K562 treated with DMSO at 1 percent for 12 hours (cell line): ENCODE data around the gene APP. TPM values are rescaled to one million over a fixed set of nuclear protein-coding genes. Genes with fewer than 3 reads are reported as not detected.

ENCODE experiments used
- total RNA-seq: library from RNA; unstranded; fragments of 300-600 nt; gene quantifications from 2 replicates; pipeline ENCODE4 v1.2.3, GENCODE V29; 2022; ENCODE audit not compliant: insufficient read depth

APP gene
- total RNA-seq = 0.94 TPM in 1 of 2 replicates, not detected in the other

GRCh38 chr21:26170471-26171257 lies at the start of gene APP:
Gene APP, minus strand, starts transcription at chr21:26170770. Its CDS starts 150 bp downstream, at chr21:26170620.

